Measurements from ENCODE around the gene GPR45. TPM values are rescaled to one million over a fixed set of nuclear protein-coding genes. Genes with fewer than 3 reads are reported as not detected.

GPR45 gene
- total and polyA plus RNA-seq, 8 donors, result not detected

- Histone ChIP-seq H3K4me3 (no peak overlapping the region), H3K4me1 (peaks cover 0 to 26% (median 4%) of the 10 kb centered on the region in 4 donors), H3K36me3 (no peaks in the 10 kb centered on the region), H3K27ac (no peak overlapping the region), H3K9me3 (no peaks in the 10 kb centered on the region), H3K27me3 (peaks cover 0 to 17% (median 0%) of the 10 kb centered on the region in 3 donors)
- WGBS, 5 donors, result 12 to 19% (median 13%) methylated on average over 12 of the region's 12 CpGs
- intact Hi-C loops (cut with DNase I; ENCODE audit: low total_unique reads), result loop anchor here (5.0 kb wide), 1 partner anchor 123 kb away; no protein-coding TSS in a partner anchor
- peak; percentile 85 to 91 for DNase-seq
- no peak for TF ChIP-seq POLR2AphosphoS5 (IDR thresholded peaks at IDR 0.05)
- TF ChIP-seq POLR2A (IDR thresholded peaks at IDR 0.05), result no peak
- TF ChIP-seq, protein P1, sequence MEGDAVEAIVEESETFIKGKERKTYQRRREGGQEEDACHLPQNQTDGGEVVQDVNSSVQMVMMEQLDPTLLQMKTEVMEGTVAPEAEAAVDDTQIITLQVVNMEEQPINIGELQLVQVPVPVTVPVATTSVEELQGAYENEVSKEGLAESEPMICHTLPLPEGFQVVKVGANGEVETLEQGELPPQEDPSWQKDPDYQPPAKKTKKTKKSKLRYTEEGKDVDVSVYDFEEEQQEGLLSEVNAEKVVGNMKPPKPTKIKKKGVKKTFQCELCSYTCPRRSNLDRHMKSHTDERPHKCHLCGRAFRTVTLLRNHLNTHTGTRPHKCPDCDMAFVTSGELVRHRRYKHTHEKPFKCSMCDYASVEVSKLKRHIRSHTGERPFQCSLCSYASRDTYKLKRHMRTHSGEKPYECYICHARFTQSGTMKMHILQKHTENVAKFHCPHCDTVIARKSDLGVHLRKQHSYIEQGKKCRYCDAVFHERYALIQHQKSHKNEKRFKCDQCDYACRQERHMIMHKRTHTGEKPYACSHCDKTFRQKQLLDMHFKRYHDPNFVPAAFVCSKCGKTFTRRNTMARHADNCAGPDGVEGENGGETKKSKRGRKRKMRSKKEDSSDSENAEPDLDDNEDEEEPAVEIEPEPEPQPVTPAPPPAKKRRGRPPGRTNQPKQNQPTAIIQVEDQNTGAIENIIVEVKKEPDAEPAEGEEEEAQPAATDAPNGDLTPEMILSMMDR (IDR thresholded peaks at IDR 0.05), result peak in 4 of 7 experiments; percentile 47 to 63 (median 58)
- no peak for TF ChIP-seq EP300 (IDR thresholded peaks at IDR 0.05)
Observed at GRCh38 chr2:105235388-105236059, 6.0 kb upstream of the GPR45 start.

GRCh38 chr2:105236060-105236424, 5.5 kb upstream of the GPR45 start:
- Histone ChIP-seq H3K27ac (no peak overlapping the region), H3K27me3 (peaks cover 0 to 17% (median 0%) of the 10 kb centered on the region in 3 donors), H3K4me3 (no peak overlapping the region), H3K4me1 (peaks cover 0 to 26% (median 4%) of the 10 kb centered on the region in 4 donors), H3K9me3 (no peaks in the 10 kb centered on the region), H3K36me3 (no peaks in the 10 kb centered on the region)
- intact Hi-C loops (cut with DNase I; ENCODE audit: low total_unique reads), result loop anchor here (5.0 kb wide), 1 partner anchor 124 kb away; no protein-coding TSS in a partner anchor
- no peak for DNase-seq
- no peak for TF ChIP-seq EP300 (IDR thresholded peaks at IDR 0.05)
- TF ChIP-seq POLR2A (IDR thresholded peaks at IDR 0.05), result no peak
- TF ChIP-seq, protein P1 (IDR thresholded peaks at IDR 0.05), result no peak
- no peak for TF ChIP-seq POLR2AphosphoS5 (IDR thresholded peaks at IDR 0.05)
- 35 to 44% (median 40%) methylated on average over 5 of the region's 5 CpGs for WGBS, 5 donors

DNA sequence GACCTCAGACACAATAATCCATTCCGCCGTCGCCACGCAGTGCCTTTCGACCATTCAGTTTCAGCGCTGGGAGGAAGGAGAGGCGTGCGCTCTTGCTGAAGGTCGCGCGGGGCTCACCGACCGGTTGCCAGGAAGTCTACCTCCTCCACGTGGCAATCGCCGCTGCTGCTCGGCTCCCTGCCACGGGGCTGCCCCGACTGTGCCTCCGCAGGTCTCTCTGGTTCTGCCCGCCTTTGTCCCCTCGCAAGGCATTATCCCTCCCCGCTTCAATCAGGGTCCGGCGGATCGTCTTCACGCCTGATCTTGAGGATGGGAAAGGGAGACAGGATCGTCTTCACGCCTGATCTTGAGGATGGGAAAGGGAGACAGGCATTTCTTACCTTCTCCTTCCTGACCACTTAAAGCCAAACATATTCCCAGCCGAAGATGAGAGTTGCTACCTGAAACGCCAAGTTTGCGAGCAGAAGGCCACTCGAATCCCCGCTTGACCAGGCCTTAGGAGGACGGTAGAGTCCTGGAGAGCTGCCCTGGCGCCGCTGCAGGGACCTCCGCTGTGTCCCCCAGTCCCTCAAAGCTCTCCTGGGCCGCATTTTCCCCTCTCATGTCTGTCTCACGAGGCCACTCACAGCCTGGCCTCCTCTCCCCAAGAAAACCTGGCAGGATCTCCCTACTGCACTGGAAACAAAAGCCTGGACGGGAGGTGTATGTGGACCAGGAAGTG, 4.3 kb upstream of the GPR45 start:
- Histone ChIP-seq H3K4me3 (no peak overlapping the region), H3K4me1 (peaks cover 0 to 26% (median 4%) of the 10 kb centered on the region in 4 donors), H3K36me3 (no peaks in the 10 kb centered on the region), H3K27me3 (peaks cover 0 to 17% (median 0%) of the 10 kb centered on the region in 3 donors), H3K9me3 (no peaks in the 10 kb centered on the region), H3K27ac (no peak overlapping the region)
- intact Hi-C loops (cut with DNase I; ENCODE audit: low total_unique reads), result loop anchor here (5.0 kb wide), 1 partner anchor 125 kb away; no protein-coding TSS in a partner anchor
- peak in 1 of 2 donors; percentile 23 for DNase-seq
- 47 to 85% (median 62%) methylated on average over 35 to 41 of the region's 41 CpGs for WGBS, 5 donors
- TF ChIP-seq POLR2A (IDR thresholded peaks at IDR 0.05), result no peak
- TF ChIP-seq, protein P1 (IDR thresholded peaks at IDR 0.05), result no peak
- TF ChIP-seq POLR2AphosphoS5 (IDR thresholded peaks at IDR 0.05), result no peak
- no peak for TF ChIP-seq EP300 (IDR thresholded peaks at IDR 0.05)

DNA sequence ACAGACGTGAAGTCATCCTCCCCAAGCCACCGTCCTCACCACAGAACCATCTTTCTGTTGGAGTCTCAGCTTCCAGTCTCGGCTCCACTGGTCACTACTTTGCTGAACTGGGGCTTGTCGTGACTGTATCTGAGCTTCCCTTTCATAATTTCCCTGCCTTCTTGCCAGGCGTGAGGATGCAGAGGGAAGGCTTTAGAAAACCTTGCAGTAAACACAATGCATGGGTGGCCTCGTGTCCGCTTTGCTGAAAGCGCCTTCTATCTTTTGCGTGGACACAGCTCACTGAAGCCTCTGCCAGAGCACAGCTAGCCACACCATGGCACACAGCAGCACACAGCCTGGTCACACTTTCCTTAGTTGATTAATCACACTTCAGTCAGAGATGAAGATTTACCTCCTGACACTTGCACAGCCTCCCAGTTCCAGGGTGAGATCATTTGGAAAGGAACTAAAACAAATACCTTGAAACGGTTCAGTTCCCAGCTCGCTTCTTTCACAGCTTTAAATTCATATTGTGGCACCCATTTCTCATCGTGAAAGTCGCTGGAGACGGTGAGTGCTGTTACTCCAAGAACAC, 2.8 kb upstream of the GPR45 start:
- no peak overlapping the region for H3K27ac ChIP-seq
- DNase-seq, result no peak
- TF ChIP-seq POLR2A (IDR thresholded peaks at IDR 0.05) (no peak), POLR2AphosphoS5 (IDR thresholded peaks at IDR 0.05) (no peak), EP300 (IDR thresholded peaks at IDR 0.05) (no peak)
- TF ChIP-seq, protein P1 (IDR thresholded peaks at IDR 0.05), result no peak
- peaks cover 0 to 26% (median 4%) of the 10 kb centered on the region in 4 donors for H3K4me1 ChIP-seq
- 71 to 77% (median 76%) methylated on average over 14 of the region's 14 CpGs for WGBS, 5 donors
- no peaks in the 10 kb centered on the region for H3K9me3 ChIP-seq
- intact Hi-C loops (cut with DNase I; ENCODE audit: low total_unique reads), result loop anchor here (5.0 kb wide), 1 partner anchor 126 kb away; no protein-coding TSS in a partner anchor
- no peak overlapping the region for H3K4me3 ChIP-seq
- no peaks in the 10 kb centered on the region for H3K36me3 ChIP-seq
- peaks cover 0 to 17% (median 0%) of the 10 kb centered on the region in 3 donors for H3K27me3 ChIP-seq
